T-helper 1 cell treated with Interleukin-12 subunit alpha and Interleukin-12 subunit beta and Interleukin-4 antibody, amounts not matched to agents 30 ng/mL and 1 ng/mL, for 36 hours (primary cell): ENCODE measurements around the gene KCNK18. TPM values are rescaled to one million over a fixed set of nuclear protein-coding genes. Genes with fewer than 3 reads are reported as not detected.
"Not testable (repeated sequence)": the region's sequence is repeated elsewhere in the genome, so short reads cannot be mapped to it uniquely, and the experiment has no call there.

Experiments used
- intact Hi-C: fragments of 100-400 bp; cut with micrococcal nuclease; formaldehyde crosslinking; loops from one replicate; pipeline ENCODE4 v1.15.1; 2024
- total RNA-seq: library from RNA; stranded (reverse); gene quantifications from 2 replicates; pipeline ENCODE4 v1.2.3, GENCODE V29; 2022

Gene KCNK18
- total RNA-seq, 1 donor from 2014 or later, result not detected

DNA sequence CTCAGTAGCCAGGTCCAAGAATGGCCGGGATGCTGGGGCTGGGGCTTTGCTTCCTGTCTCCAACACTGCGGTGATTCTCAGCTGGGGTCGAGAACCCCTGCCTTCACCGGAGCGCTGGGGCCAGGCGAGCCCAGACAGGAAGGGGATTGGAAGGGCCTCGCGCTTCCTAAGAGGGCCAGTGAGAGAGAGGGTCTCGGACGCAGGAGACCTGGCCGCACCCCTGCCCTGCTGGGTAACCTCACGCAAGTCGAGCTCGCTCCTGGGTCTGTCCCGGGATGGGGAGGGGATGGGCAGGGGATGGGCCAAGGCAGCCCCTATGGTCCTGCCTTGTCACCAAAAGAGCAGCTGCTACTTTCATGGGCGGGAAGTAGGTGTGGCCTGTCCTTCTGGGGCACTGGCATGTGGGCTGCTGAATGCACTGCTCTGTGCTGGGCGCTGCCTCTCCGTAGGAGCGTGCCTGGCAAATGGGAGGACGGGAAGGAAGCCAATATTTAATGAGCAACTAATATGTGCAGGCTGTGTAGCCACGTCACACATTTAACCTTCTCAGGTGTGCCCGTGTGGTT lies 20.0 kb downstream of the KCNK18 start:
- intact Hi-C loops, result loop anchor here (1.0 kb wide), 1 partner anchor 103 kb away; no protein-coding TSS in a partner anchor

DNA sequence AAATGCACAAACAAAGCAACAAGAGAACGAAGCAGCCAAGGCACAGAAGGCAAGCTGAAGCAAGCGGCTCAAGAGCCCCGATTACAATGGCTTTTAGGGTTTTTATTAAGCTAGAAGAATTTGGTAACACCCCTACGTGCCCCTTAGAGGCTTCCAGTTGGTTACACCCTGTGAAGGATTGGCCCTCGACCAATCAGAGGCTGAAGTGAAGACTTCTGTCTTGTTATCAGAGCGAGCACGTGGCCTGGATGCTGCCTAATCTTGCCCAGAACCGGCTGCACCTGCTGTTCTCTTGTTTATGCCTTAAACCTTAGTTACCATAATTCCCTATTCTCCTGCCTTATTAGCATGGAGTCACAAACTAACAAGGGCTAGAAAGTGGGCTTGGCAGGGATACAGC lies 21.4 kb downstream of the KCNK18 start:
- intact Hi-C loops, result no loop called here

GRCh38 chr10:117221156-117221711 lies 23.9 kb downstream of the KCNK18 start:
- intact Hi-C loops, result no loop called here

DNA sequence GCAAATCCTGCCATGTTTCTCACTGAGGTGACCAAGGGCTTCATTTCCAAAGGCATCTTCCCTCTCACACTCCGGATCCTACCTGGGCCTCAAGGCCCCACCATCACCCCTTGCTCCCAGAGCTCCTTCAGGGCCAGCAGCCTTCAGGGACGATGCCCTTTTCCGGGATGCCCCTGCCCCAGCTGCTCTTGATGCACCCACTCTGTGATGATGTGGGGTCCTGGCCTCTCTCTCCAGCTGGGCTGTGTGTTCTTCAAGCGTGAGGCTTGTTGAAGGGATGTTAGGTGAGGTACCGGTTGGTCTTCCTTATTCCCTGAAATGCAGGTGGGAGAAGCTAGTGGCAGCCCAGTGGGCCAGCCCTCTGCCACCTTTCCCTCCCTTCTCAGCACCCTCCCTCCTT lies 25.3 kb downstream of the KCNK18 start:
- intact Hi-C loops, result no loop called here

DNA sequence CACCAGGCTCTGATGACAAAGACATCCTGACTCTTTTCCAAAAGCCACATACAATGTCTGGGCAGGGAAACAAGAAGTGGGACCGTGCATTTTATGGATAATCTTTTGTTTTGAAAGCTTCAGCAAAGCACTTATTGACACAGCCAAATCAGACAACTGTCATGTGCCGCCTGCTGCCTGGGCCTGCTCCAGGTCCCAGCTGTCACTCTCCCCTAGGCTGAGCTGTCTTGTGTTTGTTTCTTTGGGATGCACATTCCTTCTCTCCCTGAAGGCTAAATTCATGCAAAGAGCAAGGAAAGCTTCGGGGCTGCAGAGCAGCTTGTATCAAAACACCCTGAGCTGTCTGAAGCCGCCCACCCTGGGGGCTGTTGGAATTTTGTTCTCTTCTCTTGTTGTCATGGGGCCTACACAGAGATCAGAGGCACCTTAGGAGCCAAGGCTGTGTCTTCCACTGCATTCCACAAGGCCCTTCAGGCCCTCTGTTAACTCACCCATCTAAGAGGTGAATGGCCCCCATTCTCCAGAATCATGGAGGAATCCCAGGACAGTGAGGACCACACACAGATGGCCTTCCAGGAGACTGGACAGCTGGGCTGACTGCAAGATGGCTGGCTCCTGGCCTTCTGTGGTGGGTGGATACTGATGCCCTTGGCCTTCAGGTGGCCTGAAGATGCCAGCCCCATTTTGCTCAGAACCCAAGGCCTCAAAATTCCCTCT lies 25.8 kb downstream of the KCNK18 start:
- intact Hi-C loops, result no loop called here

- intact Hi-C loops, result no loop called here
Measured at GRCh38 chr10:117223693-117224430, 26.6 kb downstream of the KCNK18 start.

DNA sequence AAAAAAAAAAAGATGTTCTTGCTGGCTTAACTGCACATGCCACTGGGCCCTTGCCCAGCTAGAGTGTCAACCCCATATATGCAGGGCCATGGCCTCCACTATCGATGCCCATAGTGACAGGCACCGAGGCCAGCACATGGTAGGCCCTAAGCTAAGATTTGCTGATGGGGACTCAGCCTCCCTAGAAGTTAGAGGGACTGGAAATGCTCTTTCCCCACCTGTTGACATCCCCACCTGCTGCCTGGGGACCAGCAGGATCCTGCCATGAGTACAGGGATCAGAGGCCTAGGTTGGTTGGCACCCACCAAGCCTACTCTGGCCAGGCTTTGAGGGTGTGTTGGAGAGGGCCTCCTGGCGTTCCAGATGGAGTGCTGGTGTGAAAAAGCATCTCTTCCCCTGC lies 27.6 kb downstream of the KCNK18 start:
- intact Hi-C loops, result no loop called here

- intact Hi-C loops, result no loop called here
Measured at GRCh38 chr10:117226813-117227451, 29.6 kb downstream of the KCNK18 start.

- intact Hi-C loops, result no loop called here
Measured at GRCh38 chr10:117228210-117228609, 30.9 kb downstream of the KCNK18 start.

DNA sequence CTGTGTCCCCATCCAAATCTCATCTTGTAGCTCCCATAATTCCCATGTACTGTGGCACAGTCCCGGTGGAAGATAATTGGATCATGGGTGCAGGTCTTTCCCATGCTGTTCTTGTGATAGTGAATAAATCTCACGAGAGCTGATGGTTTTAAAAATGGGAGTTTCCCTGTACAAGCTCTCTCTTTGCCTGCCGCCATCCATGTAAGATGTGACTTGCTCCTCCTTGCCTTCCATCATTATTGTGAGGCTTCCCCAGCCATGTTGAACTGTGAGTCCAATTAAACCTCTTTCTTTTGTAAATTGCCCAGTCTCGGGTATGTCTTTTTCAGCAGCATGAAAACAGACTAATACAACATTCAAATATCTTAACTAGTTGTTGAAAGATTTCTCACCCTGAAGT lies 32.8 kb downstream of the KCNK18 start:
- intact Hi-C loops, result not testable (repeated sequence)

DNA sequence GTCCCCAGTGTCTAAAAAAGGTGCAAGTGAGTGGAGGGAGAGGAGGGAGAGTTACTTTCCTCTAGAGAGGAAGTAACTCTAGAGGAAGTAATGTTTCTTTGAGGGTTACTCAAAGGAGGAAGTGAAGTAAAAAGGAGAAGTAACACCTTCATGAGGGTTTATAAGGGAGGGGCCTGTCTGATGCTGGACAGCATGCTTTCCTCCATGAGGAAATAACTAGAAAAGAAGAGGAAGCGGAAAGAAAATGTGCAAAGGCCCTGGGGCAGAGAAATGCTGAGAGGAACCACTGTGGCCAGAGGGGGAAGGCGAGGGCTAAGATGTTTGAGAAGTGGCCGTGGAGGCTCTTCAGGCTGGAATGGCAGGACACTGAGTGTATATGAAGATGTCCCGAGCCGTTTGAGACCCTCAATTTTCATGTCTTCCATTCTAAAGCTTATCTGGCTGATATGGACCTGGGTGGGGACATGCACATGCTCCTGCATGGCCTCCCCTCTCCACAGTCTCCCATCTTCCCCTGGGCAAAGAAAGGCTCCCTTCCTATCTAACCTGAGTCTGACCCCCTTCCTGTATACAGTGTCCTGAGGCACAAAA lies 40.2 kb downstream of the KCNK18 start:
- intact Hi-C loops, result no loop called here

- intact Hi-C loops, result no loop called here
Measured at GRCh38 chr10:117239051-117239450, 41.8 kb downstream of the KCNK18 start.

DNA sequence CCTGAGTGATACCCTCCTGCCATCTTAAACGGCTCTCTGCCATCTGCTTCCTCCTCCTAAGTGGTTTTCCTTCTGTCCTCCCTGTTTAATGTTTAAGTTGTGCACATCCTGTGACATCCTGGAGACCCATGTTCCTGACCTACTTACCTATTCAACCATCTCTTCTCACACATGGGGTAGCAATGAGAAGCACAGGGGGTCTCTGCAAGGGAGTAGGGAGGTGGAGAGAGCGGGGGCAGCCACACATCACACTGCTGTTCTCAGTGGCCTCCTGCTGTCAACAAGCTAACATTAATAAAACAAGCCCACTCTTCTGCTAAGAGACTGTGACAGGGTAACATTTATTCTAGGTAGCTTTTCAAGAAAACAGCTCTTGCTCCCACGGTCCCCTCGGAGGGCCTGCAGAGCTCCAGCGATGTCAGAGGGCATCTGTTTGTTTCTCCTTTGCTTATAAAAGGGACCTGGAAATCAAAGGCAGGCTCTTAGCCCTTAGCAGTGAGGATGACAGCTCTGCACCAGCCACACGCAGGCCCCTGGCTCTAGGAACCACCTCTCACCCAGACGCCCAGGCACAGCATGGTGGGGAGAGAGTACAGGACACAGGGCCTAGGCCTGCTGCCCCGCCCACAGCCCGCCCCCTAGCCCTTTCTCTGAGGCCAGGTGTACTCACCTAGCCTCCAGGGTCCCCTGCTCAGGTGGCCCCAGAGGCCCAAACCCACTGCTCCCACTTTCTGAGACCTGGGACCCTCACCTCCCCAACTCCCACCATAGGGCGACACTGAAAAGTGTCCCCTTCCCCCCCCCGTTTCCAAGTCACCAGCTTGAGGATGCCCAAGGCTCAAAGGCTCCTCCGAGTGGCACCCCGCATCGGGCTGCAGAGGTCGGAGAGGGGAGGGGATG lies 42.7 kb downstream of the KCNK18 start:
- intact Hi-C loops, result no loop called here

DNA sequence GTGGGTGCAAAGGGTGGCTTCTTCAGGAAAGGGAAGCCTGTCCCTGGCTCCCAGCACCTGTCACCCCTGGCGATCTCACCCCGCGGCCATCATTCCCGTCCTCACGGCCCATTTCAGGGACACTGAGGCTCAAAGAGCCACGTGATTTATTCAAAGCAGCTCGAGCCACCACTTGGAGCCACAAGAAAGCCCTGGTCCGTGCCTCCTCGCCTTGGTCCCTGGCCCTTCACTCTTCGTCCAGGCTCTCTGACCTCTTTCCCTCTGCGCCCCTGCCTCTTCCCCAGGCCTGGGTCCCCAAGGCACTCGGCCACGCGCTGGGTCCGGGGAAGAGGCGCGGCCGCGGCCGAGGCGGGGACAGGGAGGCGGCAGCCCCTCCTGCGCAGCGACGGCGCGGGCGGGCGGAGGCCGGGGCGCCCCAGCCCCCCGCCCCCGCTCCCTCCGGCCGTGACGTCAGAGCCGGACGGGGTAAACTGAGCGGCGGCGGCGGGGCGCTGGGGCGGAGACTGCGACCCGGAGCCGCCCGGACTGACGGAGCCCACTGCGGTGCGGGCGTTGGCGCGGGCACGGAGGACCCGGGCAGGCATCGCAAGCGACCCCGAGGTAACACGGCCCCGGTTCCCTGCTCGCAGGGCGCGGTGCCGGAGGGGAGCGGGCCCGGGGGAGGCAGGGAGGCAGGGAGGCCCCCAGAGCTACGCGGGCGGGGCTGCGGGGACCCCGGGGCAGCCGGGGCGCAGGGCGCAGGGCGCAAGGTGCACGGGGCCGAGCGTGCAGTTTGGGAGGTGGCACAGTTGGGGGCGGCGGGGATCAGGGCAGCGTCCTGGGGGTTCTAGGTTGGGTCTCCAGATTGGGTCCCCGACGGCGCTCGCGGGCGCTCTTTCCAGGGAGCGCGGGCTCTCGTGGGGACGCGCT lies 43.6 kb downstream of the KCNK18 start, which contains the start of gene SLC18A2:
Gene SLC18A2 (plus strand): TSS at position 494 of the 909 bp plus-strand sequence. CDS start 580 bp downstream, outside the sequence.
- intact Hi-C loops, result no loop called here

DNA sequence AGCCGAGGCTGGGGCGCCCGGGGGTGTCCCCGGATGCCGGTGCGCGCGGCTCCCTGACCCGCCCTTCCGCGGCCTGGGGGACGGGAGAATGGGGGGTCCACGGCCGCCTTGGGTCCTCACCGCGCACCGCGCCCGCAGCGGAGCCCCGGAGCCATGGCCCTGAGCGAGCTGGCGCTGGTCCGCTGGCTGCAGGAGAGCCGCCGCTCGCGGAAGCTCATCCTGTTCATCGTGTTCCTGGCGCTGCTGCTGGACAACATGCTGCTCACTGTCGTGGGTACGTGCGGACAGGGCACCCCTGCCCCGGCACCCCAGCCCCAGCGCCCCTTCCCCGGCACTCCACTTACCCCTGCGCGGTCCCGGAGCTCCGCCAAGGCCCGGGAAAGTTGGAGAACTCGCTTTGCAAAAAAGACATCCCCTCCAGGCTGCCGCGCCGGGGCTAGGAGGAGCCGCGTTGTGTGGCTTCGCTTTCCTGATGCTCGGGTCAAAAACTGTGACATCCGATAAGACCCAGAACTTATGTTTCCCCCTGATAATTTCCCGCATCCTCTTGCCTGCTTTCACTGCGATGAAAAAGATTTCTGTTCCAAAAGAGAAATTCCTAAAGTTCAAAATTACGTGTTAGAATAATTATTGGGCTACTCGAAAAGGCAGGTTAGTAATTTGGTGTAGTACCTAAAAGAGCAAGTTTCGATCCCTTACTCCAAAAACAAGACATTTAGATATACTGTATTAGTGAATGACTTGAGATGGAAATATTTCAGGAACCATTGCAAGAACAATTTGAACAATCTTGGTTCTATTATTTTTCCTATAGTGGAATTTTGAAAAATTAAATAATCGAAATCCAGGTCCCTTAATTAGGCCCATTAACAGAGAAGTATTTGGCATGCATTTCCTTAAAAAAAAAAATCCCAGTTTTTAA lies 44.5 kb downstream of the KCNK18 start:
- intact Hi-C loops, result no loop called here

DNA sequence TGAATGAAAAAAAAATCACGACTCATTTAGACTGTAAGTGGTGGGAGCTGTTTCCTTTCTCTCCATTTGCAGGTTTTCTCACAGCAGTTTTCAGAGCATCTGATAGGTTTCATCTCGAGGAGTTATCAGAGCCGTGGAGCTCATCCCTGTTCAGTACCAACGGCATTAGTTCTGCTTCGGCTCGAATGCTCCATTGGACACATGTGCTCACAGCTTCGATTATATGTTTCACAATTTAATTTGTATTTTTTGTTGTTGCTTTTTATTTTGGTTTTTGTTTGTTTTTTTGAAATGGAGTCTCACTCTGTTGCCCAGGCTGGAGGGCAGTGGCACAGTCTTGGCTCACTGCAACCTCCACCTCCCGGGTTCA lies 45.2 kb downstream of the KCNK18 start:
- intact Hi-C loops, result no loop called here

GRCh38 chr10:117246997-117247671 lies 49.8 kb downstream of the KCNK18 start:
- intact Hi-C loops, result no loop called here
